ENCODE measurements around the gene ZNF267.
A peak's percentile ranks its signal among the peaks of the same experiment; 100 is the strongest.
"Not testable (repeated sequence)": the region's sequence is repeated elsewhere in the genome, so short reads cannot be mapped to it uniquely, and the experiment has no call there.

The ZNF267 gene

DNA sequence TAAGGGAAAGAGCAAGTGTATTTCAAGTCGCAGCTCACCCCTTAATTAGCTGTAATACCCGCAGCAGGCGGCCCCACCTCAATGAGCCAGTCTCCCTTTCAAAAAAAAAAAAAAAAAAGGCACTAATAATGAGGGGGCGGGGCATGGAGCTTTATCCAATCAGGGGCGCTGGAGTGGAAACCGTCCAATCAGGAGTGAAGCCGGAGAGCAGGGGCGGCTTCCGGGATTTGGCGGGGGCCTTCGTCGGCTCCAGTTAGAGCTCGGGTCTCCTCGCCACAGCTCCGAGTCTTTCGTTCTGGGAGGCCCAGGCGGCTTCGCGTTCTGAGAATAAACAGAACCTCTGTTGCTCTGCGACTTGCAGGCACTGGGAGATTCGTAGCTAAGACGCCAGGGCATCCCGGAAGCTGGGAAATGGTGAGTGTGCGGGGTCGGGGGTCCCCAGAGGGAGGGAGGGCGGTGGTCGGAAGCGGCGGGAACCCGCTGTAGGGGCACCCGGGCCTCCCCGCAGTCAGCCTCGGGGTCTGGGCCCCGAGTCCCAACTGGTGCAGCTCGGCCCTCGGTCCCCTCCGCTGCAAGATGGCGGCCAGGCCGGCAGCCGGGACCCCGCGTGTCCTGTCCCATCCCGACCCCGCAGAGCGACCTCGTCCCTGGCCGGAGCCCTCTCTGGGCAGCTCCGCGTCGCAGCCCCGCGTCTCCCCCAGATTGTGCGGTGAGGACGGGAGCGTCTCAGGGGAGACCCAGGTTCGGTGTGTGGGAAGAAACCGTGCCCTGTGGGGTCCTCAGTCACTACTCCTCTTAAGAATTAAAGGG lies at the start of gene ZNF267:
TSS of gene ZNF267 (plus strand) at position 252 of the 810 bp plus-strand sequence. CDS start at position 412, 160 bp downstream.
- peak; percentile 89 for DNase-seq (ENCODE audit: low read depth)

DNA sequence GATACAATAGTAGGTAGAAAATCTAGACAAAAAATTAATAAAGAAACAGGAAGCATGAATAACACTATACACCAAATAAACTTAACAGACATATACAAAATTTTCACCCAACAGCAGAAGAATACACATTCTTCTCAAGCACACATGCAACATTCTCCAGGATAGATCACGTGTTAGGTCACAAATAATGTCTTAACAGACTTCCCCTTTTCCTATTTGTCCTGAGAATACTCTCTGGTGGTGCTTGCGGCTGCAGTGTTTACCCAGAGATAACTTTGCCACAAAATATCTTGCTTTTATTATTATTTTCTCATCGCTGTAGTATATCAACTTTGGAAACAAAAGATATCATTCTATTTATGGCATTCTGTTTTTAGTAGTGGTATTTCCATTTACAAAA lies 40.6 kb upstream of the ZNF267 start:
- DNase-seq (ENCODE audit: low read depth): no peak

DNA sequence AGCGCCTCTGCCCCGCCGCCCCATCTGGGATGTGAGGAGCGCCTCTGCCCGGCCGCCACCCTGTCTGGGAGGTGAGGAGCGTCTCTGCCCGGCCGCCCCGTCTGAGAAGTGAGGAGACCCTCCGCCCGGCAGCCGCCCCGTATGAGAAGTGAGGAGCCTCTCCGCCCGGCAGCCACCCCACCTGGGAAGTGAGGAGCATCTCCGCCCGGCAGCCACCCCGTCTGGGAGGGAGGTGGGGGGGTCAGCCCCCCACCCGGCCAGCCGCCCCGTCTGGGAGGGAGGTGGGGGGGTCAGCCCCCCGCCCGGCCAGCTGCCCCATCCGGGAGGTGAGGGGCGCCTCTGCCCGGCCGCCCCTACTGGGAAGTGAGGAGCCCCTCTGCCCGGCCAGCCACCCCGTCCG lies 37.2 kb upstream of the ZNF267 start:
- not testable (repeated sequence) for DNase-seq (ENCODE audit: low read depth)

DNA sequence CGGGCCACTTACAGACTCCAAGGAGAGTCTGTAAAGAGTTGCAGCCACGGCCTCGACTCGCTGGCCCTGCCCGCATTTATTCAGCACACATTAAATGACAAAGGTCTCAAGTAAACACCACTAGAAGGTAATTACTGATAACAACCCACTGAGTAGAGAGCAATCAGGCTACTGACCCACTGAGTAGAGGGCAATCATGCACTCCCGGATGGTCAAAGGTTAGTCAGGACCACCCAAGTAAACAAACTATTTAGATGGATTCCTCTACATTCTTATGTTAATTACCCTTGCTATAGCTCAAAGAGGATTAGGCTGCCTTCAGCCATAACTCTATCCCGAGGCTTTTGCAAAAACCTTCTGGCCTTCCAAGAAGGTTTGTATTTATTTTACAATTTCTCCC lies 30.7 kb upstream of the ZNF267 start:
- no peak for DNase-seq (ENCODE audit: low read depth)

DNA sequence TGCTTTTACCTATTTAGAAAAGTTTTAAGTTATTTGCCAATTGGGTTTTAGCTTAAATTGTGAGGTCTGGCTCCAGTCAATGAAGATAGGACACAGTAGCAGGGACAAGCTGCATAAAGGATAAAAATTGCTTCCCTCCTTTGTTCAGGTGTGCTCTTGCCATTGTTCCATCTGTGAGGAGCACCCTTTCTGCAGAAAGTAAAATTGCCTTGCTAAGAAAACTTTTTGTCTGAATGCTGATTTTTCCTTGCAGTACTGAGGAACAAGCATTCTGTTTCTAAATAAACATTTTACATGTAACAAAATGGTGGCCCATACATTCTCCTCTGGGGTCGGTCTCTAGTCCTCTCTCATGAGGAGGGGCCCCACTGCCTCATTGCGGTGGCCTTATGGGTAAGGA lies 25.0 kb upstream of the ZNF267 start:
- not testable (repeated sequence) for DNase-seq (ENCODE audit: low read depth)

DNA sequence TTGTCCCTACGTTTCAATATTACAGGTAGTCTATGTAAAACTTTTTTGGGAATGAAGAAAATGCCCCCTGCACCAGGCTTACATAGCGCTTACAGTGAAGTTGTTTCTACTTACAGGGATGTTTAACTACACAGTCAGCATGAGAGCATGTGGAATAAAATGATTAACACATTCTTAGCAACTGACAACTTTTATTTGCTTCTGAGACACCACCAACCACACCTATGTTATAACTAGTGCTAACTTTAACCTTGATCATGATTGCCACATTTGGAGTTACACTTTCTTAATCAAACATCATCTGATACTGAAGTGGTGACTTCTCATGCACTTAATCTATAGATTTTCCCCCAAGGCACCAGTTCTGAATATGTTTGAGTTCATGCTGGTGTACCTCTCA lies 20.3 kb upstream of the ZNF267 start:
- no peak for DNase-seq (ENCODE audit: low read depth)

DNA sequence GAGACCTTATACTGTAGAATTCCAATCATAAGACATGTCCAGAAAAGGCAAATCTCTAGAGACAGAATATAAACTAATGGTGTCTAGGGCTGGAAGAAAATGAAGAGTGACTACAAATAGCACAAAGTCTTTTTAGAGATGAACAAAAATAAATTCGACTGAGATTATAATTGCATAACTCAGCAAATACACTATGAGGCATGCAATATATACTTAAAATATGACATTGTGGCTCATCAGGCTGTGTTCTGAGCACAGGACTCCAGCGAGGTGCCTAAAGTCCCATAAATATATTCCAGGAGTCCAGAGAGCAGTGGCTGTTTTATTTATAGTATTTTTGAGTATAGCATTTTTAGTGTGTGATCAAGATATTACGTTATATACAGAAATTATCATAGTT lies 13.1 kb upstream of the ZNF267 start:
- no peak for DNase-seq (ENCODE audit: low read depth)

DNA sequence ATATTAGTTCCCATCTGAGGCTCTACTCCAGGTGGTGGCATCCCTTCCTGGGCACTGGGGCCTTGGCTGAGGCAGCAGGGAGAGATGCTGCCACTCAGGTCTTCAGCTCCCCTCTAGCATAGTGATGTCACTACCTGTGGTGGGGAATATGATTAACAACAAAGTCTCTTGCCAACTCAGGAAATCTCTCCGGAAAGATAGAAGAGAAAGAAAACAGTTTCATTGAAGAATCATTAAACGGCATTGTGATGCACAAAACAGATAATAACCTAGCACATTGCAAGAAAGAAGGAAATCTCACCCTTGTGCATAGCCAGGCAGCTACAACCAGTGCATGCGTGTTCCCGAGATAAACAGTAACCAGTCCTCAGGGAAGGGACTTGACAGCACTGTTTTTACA lies 12.2 kb upstream of the ZNF267 start:
- DNase-seq (ENCODE audit: low read depth): no peak

DNA sequence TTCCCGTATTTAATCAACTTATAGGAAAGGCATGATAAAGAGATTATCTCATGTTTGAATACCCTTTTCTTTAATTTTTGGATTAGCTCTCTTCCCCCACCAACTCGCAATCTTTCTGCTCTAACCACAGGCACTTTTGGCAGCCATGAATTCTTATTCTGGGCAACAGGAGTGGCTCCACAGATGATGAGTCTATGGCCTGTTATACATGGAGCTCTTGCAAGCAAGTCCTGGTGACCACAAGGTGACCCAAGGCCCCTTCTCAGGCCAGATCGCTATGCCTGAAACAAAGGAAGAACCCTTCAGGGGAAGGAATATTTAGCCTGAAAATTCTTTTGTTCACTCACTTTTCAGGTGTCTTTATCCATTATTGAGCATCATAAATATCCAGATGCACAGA lies 10.8 kb upstream of the ZNF267 start:
- no peak for DNase-seq (ENCODE audit: low read depth)

DNA sequence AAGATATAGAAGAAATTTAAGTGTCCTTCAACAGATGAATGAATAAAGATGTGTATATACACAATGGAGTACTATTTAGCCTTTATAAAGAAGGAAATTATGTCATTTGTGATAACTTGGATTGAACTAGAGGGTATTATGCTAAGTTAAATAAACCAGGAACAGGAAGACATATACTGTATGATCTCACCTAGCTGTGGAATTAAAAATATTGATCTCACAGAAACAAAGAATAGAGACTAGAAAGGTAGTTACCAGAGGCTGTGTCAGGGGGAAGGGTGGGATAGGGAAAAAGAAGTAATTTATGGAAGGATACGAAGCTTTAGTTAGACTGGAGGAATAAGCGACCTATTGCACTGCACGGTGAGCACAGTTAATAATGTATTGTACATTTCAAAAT lies 5.4 kb upstream of the ZNF267 start:
- no peak for DNase-seq (ENCODE audit: low read depth)

DNA sequence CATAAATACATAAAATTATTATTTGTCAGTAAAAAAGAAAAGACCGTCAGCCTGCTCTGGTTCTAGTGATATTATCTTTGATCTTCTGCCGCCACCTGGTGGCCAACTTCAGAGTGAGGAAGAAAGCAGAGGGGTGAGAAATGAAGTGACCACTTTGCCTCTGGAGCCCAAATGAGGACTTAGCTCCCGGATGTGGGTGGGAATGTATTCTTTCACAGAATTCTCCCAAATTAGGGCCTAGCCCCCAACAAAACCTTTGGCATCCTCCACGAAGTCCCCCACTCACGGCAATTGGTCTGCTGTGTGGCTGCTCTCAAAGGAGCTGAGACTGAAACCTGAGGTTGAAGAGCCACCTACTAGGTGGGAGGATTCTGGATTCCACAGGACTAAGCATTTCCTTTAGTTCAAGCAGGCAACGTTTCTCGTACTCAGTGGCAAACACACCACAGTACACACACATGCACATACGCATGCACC lies 4.9 kb upstream of the ZNF267 start:
- DNase-seq (ENCODE audit: low read depth): peak; percentile 70

DNA sequence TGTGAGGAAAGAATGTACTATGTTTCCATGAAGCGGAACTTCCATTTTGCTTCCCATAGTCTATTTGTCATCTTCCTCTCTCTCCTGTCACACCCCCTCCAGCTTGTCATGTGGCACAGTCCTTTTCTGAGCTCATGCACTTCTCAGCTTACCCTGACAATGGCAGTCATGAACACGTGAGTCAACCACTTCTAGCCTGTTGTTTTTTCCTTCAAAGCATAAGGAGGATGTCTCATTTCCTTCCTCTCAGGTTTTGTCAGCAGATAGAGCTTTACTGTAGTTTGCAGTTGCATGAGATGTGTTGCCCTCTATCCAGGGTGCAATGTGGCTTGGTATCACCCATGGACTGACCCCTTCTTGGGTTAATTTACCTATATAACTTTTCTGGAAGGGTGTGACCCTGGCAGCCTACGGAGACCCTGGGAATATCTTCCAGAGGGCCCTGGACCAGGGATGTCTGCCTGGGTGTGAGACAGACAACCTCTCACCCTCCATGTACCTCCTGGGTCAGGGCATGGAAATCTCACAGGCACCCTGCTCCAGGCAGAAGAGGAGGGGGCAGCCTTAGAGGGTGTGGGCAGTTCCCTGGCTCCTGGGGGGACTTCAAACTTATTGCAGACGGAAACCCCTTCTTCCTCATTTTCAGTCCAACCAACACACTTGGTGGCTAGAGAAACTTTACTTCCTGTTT lies 4.0 kb upstream of the ZNF267 start:
- DNase-seq (ENCODE audit: low read depth): peak; percentile 47

DNA sequence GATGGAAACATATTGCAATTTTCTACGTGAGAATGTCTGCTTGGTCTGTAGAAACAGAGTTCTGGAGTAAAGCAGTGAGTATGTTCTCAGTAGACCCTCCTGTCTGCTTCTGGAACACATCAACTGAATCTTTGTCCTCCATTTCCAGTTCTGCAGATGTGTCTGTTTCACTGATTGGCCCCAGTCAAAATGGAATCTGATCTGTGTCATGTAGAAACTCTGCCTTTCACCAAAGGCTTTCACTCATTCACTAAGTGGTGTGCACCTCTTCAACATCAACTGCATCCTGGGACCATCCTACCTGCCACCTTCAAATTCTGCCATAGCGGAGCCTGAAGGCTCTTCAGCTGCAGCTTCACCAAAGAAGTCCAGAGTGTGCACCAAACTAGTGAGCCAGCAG lies 2.8 kb upstream of the ZNF267 start:
- DNase-seq (ENCODE audit: low read depth): no peak

DNA sequence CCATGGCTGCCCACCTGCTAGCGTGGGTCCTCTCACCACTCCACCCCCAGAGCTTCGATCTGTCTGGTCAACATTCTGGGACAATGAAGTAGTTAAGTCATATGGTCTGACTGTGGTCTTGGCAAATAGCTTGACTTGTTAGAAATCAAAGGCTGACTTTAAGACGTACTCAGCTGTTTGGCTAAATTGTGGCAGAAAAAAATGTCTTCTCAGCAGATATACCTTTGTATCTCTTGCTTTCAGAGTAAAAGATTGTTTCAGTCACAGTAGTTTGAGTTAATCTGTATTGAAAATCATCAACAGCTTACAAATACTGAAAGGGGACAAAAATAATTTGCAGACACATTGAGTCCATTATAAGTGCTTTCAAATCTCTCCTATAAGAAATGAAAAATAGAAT lies 2.1 kb upstream of the ZNF267 start:
- DNase-seq (ENCODE audit: low read depth): no peak

DNA sequence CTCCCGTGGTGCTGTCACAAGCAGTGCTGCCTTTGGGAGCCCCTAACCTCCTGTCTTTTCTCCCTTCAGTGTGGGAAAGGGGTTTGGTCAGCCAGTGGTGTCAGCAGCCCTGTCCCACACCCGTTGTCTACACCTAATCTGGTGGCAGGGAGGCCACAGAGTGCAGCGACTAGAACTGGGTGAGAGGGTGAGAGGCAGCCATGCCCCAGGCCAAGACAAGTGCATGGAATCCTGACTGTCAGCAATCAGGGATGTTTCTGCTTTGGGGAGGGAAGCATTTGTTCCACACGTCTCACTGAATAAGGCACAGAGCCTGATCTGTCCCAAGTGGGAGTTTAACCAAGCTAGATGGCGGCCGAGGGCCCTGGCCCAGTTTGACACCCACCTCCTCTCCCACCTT lies 1.4 kb upstream of the ZNF267 start:
- DNase-seq (ENCODE audit: low read depth): no peak

DNA sequence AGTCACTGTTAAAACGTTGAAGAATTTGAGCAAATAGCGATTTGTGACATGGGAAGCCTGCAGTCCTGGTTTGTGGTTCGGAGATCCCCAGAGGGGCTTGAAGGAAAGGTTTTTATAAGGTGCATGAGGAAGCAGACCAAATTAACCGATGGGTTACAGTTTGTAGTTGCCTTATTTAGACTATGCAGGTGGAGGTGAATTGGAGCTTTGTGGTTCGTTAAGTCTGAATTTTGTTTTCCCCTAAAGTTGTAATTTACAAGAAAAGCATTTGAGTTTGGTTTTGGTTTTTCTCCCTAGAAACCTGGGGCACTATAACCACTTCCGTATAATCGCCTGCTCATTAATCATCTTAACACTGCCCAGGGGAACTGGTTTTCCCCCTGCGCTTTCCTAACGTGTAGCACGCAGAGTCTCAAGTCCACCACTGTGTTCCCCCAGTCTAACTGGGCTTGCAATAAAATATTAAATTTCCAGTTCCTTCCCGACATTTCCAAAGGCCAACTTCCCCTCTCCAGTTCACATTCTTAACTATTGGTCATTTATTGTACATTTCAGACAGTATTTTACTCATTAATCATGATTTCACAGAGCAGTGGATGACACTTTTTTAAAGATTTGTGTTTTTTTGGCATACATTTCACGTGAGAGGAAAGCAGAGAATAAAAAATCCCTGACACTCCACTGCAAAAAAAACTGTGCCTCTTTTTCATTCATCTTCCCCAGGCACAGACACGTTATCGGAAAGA lies 932 bp downstream of the ZNF267 start:
- no peak for DNase-seq (ENCODE audit: low read depth)

DNA sequence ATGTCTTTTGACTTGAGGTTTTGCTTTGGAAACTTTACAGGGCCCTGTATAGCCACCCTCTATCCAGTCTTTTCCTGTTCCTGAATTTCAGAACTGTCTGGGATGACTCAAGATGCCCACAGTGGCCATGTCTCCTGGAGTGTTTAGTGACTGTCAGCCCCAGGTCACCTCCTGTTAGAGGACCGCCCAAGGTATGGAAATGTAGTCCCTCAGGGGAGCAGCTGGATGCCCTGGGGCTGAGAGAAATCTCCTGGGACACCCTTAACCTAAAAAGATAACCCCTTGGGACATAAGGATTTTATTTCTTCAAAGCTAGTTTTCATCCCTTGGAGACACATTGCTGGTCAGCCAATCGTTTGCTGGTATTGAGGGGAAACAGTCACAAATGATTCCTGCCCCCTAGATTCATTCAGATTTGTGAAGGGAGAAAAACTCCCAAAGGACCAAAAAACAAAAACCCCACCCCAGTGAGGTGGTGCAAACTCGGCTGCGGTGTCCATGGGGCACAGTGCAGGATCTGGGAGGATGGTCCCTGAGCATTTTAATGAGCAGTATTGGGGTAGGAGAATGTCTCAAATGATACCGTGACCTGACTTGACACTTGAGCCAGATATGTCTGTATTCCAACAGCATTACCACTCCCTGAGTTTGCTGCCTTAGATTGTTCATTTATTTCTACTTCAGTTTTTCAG lies 1.7 kb downstream of the ZNF267 start:
- DNase-seq (ENCODE audit: low read depth): no peak

DNA sequence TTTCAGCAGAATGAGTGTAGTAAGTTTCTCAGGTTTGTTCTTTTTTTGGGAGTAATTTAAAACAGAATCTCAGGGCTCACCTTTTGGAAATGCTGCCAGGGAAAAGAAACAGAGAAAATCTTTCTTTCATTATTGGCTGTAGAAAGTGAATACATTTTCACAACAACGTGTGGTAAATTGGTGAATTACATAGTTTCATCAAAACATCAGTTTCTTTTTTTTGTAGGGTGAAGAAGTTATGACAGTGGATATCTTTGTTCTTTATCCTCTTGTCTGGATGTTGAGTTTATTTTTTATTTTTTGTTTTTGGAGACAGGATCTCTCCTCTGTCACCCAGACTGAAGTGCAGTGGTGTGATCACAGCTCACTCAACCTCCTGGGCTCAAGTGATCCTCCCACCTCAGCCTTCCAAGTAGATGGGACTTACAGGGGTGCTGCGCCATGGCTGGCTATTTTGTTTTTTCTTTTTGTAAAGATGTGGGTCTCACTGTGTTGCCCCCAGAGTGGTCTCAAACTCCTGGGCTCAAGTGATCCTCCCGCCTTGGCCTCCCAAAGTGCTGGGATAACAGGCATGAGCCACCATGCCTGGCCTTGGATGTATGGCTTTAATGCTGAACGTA lies 2.4 kb downstream of the ZNF267 start:
- DNase-seq (ENCODE audit: low read depth): no peak

DNA sequence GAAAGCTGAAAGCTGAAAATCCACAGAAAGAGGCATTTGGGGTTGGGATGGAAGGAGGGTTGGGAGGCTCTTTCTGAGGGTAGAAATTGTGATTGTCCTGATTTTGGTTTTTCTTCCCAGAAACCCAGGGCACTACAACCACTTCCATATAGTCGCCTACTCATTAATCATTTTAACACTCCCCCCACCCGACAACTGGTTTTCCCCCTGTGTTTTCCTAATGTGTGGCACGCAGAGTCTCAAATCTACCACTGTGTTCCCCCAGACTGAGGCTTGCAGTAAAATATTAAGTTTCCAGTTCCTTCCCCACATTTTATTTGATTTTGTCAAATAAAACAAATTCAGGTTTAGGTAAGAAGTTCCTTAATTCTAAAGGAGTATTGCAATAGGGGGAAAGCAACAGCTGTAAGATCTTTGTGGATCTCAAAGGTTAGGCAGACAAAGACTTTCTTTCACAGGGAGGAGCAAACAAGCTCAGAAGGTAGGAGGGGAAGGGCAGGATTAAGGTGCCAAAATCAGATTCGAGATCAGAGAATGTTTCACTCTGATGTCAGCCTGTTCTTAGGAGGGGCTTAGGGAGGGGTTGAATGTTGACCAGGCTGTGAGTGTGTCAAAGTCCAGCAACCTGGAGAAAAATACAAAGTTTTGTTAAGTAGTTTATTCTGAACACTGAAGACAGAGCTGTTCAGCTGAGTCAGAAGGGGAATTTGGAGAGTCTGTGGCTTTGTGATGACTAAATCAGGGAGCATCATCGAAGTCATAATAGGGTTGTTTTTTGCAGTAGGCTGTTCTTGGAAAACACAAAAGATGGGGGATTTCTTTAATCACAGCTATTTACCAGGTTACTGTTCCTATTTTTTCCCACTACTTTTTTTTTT lies 3.6 kb downstream of the ZNF267 start:
- no peak for DNase-seq (ENCODE audit: low read depth)

DNA sequence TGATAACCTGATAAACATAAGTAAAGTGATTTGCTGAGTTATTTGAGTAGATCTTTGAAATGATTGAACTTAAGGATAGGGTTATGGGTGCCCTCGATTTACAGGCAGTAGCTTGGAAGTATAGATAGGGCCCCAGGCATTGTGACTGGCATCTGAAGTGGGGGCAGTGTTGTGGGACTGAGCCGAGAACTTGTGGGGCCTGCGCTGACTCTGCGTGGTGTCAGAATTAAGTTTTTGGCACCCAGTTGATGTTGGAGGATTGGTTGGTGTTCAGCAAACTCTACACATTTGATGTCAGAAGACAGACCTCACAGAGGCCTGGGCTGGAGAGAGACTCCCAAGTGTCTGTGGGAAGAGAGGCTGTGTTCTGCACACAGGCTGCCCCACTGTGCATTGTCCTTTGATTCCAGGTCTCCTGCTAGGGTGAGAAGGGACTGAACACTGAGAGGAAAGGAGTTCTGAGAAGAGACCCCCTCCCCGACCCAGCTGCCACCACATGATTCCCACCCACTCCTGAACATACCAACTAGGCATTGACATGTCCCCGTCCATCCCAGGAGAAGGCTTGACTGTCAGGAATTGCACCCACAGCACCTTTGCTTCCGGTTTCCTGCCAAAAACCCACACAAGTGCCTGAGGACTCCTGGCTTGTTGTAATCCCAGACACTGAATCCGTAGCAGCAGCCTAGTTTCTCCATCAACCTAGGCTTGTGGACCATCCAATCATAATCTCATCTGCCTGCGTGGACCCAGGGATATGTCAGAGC lies 4.5 kb downstream of the ZNF267 start:
- DNase-seq (ENCODE audit: low read depth): no peak

All from stimulated activated CD8-positive, alpha-beta memory T cell treated with anti-CD3 and anti-CD28 coated beads, Interleukin-4, amount 100 ng/mL, for 24 hours (primary cell).